Head of caudate nucleus (tissue), 42 donors: ENCODE results near the gene NDUFB6.
A peak's percentile ranks its signal among the peaks of the same experiment; 100 is the strongest.
"Not testable (repeated sequence)": the region's sequence is repeated elsewhere in the genome, so short reads cannot be mapped to it uniquely, and the experiment has no call there.

Experiments used
- DNase-seq, 42 donors: peaks; one replicate each; pipeline versions ENCODE4 v3.0.0 to v3.0.0-alpha.2; 2020 to 2021; ENCODE audit warnings: mixed read lengths in 7 of 42
- intact Hi-C: fragments of 100-400 bp; cut with DNase I; formaldehyde crosslinking; loops from one replicate; pipeline ENCODE4 v1.15.0; 2022

NDUFB6 gene

DNA sequence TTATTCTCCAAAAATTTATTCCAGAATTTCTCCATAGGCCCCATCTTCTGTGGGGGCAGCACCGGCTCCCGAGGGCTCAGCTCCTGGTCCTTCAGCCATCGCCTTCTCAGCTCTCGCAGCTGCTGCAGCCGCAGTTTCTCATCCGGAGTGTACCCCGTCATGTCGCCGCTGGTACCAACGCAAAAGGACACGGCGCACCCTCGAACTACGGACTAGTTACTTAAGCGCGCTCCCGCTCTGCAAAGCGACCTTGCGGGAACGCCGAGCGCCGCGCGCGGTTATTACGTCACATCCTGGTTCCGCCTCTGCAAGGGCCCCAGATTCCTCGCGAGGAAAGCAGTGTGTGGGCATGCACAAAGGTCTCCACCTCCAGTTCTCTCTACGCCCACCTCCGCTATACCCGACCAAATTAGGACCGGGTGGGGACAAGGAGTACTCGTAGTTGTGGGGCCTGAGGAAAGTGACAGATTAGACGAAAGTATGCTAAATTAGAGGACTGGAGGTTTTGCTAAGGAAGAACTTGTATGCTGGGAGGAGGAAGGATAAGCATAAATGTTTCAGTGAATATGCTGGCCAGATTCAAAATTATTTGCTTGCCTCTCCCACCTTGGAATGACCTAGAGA lies at the start of gene NDUFB6:
Gene NDUFB6 (minus strand): TSS at position 260 of the 624 bp plus-strand sequence. CDS start 99 bp downstream, at position 161.
- peak; percentile 92 to 98 (median 96) for DNase-seq
- intact Hi-C loops = loop anchor here (5.0 kb wide), 1 partner anchor 191 kb away; the partner anchor contains the start of gene ACO1

DNA sequence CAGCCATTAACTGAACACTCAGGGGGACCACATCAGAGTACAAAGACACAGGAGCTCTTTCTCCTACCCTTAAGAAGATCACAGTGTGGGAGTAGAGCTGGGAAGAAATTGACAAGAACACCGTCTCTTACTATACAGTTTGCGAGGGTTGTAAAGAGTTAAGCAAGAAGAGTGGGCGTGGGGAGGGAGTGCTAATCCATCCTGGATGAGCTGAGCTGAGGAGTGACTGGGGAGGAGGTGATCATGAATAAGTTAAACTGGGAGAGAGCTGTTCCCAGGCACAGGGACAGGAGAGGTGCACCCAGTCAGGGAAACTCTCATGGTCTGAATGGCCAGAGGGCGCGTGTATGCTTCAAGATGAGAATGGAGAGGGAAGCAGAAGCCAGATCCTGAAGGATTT lies 45.3 kb upstream of the NDUFB6 start:
- intact Hi-C loops = no loop called here
- DNase-seq = peak in 10 of 42 donors; percentile 1 to 53 (median 30)

DNA sequence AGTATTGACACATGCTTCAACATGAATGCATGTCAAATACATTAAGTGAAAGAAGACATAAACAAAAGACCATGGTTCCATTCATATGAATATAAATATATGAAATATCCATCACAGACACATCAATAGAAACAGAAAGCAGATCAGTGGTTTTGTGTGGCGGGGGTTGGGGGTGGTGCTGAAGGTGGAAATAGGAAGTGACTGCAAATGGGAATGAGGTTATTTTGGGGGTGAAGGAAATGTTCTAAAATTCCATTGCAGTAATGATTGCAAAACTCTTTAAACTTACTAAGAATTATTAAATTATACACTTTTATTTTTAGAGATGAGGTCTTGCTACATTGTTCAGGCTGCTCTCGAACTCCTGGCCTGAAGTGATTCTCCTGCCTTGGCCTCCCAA lies 33.9 kb upstream of the NDUFB6 start:
- intact Hi-C loops = no loop called here
- DNase-seq = no peak

DNA sequence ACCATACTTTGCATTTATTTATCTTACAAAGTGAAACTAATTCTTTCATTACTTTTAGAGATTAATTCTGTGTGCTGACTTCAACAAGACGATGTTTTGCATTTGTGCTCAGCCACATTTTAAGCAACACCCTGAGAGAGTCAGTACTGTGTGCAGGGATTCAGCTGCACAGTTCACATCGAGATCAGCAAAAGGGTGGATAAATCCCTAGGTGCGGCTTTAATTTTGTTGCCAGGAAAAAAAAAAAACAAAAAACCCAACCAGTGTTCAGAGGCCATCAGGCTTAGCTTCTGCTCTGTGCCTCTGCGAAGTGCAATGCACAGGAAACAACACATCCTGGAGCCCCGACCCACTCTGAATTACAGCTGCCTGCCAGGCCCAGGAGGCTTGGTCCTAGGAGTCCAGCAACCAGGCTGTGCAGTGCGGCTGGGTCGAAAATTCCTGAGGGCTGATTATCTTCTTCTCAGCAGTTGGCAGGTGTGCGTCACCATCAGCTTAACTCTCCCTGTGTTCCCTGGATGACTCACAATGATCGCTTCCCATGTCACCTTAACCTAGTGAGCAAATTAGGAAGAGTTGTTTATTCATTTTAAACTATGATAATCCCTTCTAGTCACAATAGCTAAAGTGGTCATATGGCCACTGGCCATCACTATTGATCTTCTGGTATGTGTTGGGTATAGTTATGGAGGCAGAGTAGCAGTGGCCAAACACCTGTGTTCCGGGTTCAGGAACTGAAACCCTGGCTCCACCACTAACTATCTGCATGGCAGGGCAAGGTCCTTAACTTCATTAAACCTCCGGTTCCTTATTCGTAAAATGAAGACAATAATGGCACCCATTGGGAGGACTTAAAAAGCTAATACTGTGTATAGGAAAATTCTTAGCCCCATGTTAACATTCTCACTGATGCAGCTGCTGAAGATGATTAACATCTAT lies 31.2 kb upstream of the NDUFB6 start:
- DNase-seq = no peak
- intact Hi-C loops = no loop called here

DNA sequence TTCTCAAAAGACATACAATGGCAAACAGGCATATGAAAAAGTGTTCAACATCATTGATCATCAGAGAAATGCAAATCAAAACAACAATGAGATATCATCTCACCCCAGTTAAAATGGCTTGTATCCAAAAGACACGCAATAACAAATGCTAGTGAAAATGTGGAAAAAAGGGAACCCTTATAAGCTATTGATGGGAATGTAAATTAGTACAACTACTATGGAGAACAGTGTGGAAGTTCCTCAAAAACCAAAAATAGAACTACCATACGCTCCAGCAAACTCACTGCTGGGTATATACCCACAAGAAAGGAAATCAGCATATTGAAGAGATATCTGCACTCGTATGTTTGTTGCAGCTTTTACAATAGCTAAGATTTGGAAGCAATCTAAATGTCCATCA lies 26.1 kb upstream of the NDUFB6 start:
- DNase-seq, intact Hi-C loops: not testable (repeated sequence)

DNA sequence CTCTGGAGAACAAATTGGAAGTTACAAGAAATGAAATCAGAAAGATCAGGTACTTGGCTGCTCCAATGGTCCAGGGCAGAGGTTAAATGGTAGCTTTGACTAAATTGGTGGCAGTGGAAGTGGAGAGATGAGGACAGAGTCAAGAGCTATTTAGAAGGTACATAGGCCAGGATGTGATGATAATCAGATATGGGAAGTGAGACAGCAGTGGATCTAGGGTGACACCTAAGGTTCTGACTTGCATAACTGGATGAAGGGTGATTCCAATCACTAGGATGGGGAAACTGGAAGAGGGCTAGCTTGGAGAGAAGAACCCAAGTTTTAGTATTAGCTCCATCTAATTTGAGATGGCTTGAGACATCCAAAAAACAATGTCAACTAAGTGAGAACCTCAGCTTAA lies 24.0 kb upstream of the NDUFB6 start:
- intact Hi-C loops = no loop called here
- DNase-seq = no peak

DNA sequence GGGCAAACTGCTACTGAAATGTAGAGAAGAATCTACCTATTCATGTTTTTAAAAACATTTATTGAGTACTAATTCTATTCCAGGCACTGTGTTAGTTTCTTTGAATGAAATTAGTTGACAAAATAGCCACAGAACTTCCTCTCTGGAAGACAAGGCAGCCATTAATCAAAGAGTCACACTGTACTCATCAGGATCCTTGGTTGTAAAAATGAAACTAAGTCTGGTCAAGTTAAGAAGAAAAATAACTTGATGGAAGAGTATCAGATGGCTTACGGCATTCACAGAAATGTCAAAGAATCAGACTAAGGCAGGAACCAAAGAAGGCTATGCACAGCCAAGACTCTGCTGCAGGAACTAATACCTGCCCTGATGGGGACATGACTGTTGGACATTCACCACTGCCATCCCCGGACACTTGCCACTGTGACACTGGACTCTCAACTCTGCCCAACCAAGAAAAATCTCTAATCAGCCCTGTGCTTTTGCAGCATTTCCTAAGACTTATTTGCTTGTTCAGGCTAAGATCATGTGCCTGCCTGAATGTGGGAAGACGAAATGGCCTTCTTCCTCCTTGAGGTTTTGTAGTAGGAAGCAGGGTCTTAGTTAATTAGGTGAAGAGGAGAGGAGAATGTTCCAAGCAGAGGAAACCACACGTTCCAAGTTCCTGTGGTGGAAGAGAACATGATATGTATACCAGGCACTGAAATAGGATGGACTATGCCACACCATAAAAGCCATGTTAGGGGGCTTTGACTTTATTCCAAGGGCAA lies 23.3 kb upstream of the NDUFB6 start:
- DNase-seq = no peak
- intact Hi-C loops = no loop called here

DNA sequence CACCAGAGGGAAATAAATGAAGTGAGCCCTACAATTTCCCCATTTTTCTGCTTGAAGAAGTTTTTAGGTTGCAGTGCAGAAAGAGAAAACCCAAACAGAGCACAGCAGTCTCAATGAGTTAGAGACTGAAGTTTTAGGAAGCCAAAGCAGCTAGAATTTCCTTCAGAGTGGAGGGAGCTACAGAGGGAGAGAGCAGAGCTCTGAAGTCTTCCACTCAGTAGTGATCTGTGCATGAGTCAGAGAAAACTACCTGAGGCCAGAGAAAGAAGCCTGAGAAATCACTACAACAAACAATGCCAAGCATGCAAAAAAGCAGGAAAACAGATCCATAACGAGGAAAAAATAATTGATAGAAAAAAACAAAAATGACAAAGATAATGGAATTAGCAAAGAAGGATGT lies 17.9 kb upstream of the NDUFB6 start:
- DNase-seq = no peak
- intact Hi-C loops = no loop called here

DNA sequence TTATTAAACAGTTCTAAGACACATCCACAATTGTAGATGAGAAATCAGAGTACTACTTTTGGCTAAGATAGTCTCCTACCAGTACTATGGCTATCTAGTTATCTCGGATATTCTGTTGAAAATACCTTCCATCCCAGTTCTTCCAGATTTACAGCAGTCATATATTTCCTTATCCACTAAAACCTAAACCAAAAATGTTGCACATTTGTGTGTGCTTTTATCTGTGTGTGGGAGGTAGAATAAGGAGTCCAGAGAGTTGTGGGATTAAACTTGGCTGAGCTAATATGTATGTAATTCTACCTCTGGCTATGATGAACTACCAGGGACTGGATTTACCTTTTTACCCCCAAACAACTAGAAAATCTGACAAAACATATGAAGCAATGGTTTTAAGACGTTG lies 17.5 kb upstream of the NDUFB6 start:
- intact Hi-C loops = no loop called here
- no peak for DNase-seq

DNA sequence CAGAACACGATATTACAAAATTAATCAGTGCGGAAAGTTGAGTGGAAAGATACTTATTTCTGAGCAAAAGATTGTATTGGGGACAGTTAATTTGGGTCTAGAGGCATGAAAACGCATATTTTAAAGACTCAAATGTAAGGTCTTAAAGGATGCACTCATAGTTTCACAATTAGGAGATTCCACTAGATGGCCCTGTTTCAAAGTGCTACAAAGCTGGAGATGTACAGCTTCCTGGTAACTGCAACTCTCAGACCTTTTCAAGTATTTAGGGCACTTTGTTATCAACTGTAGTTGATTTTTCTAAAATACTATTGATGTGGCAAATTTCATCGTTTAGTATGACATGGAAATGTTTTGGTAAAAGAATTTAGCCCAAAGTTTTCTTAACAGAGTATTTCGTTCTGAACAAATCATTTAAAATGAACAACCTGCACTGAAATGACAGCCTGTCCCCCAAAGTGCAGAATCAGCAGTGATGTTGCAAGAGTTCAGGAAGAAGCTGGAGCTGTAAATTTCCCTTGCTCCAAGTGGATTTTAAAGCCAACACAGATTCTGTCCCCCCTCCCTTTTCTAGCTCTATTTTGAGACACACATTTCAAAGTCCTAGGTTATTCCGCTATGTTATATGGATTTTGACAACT lies 16.2 kb upstream of the NDUFB6 start:
- DNase-seq = peak in 7 of 42 donors; percentile 9 to 55 (median 19)
- intact Hi-C loops = loop anchor here (5.0 kb wide), 1 partner anchor 383 kb away; no protein-coding TSS in a partner anchor

DNA sequence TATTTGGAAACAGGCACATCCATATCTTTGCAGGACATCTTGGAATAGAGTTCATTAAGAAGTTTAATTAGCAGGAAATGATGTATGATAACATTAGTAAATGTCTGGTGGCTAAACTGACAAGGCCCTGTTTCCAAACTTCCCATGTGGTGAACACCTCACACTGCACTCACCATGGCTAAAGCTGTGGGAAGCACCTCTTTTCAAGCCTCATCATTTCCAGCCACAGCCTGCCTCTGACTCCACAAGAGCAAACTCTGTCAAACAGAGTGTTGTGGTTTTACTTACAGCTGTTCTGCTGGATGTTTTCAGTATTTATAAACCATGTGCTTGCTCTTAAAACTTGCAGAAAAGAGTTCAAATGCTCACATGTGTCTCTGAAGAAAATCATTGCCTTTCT lies 14.9 kb upstream of the NDUFB6 start:
- intact Hi-C loops = loop anchor here (5.0 kb wide), 1 partner anchor 384 kb away; no protein-coding TSS in a partner anchor
- no peak for DNase-seq

DNA sequence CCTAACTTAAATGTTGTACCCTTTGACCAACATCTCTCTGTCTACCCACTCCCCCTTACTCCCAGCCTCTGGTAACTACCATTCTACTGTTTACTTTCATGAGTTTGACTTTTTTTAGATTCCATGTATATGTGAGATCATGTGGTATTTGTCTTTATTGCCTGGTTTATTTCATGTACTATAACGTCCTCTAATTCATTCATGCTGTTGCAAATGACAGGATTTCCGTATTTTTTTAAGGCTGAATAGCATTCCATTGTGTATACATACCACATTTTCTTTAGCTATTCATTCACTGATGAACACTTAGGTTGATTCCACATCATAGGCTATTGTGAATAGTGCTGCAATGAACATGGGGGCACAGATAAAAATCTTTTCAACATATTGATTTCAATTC lies 11.8 kb upstream of the NDUFB6 start:
- DNase-seq = no peak
- intact Hi-C loops = loop anchor here (5.0 kb wide), 1 partner anchor 388 kb away; no protein-coding TSS in a partner anchor

DNA sequence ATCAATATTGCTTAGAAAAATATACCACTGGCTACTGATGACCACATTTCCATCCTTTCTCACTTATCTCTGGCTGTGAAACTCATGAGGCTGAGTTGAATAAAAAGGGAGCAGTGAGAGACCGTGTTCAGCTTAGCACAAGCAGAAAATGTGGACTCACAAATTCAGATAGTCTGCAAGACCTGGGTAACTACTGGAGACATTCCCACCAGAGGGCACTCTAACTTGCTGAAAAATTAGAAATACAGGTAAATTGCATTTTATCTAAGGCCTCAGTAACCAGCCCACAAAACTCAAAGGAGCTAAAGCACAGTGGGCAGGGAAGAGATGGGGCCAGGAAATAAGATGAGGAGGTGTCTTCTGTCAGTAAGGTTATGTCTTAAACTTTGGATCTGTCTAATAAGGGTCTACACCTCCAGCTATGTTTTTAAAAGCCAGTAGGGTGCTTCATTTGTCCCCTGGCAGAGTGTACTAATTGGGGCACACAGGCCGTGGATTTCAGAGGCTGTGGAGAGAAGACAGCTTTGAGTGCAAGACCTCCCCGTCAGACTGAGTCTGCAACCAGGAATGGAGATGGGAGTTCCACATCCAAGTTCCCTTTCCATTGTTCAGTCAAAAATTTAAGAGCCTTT lies 8.7 kb upstream of the NDUFB6 start:
- intact Hi-C loops = loop anchor here (2.0 kb wide), 1 partner anchor 203 kb away; no protein-coding TSS in a partner anchor
- DNase-seq = peak in 21 of 42 donors; percentile 14 to 68 (median 46)

DNA sequence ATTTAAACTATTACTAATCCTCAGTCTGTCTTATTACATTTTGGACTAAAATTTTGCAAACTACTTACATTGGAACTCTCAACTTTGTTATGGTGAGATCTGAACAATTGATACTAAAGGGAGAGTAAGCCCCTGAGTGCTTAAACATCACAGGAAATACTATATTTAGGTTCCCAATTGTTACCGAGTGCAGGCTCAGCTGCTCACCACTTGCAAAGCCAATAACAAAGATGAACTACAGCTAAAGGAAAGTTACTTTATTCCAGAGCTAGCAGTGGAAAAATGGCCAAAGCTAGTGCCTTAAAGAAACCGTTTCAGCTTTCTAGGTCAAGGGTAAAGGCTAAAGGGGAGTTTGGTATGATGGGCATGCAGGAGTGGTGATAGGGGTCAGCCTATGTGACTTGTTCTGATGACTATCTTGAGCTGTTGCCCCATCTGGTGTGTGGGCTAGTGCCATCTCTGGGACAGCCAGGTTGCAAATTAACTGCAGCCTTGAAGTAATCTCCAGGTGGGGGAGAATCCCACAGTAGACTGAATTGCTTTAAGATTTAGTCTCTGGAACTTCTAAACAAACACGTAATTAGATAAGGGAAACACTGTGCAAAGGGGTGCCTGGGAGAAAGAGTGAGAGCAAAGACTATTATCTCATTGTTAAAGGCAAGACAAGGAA lies 7.8 kb upstream of the NDUFB6 start:
- DNase-seq = no peak

DNA sequence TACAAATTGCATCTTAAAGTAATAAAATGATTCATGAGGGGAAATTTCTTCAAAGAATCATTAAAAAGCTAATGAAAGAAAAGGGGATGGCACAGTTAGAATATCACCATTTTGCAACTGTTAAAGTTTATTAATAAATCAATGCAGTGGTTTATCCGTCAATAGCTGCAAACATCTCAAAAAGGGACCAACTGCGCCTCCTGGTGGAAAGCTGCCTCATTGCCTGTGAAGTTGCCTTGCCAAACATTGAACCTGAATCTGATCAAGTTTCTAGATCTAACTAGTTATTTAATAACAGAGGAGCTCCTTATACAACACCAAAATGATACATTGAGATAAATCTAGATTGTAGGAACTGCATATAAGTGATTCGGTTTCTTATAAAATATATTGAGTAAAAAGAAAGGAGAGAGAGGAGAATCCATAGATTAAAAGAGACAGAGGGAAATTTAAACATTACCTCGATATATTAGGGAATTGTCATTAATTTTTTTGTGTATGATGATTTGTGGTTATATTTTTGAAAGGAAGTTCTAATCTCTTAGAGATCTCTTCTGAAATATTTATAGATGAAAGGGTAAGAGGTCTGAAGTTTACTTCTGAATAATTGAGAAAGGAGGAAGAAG lies 6.9 kb upstream of the NDUFB6 start:
- intact Hi-C loops = loop anchor here (2.0 kb wide), 1 partner anchor 201 kb away; no protein-coding TSS in a partner anchor
- DNase-seq = peak; percentile 26 to 92 (median 82)

More for the DNA sequence above, 7.8 kb upstream of the NDUFB6 start:
- intact Hi-C loops = loop anchor here (2.0 kb wide), 1 partner anchor 202 kb away; no protein-coding TSS in a partner anchor

DNA sequence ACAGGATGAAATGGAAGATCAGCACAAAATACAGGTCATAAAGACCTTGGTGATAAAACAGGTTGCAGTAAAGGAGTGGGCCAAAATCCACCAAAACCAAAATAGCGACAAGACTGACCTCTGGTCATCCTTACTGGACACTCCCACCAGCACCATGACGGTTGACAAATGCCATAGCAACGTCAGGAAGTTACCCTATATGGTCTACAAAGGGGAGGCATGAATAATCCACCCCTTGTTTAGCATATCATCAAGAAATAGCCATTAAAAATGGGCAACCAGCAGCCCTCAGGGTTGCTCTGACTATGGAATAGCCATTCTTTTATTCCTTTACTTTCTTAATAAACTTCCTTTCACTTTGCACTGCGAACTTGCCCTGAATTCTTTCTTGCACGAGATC lies 6.0 kb upstream of the NDUFB6 start:
- intact Hi-C loops = no loop called here
- DNase-seq = no peak

DNA sequence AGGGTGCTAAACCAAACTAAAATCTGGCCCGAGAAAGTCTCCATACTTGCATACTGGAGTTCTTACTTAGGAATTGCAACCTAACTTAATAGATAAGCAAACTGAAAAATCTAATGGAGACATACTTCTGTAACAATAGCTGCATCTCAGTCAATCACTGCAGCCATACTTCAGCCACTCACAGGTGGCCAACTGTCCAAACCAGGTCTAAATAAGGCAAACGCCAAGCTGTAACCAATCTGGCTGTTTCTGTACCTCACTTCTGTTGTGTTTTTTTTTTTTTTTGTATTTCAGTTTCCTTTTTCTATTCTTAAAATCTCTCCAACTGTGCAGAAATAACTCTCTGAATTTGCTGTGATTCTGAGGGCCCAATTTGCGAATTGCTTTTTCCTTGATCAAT lies 4.4 kb upstream of the NDUFB6 start:
- DNase-seq = no peak
- intact Hi-C loops = no loop called here
